K562 (cell line): Measurements from ENCODE around the gene SORT1. TPM values are rescaled to one million over a fixed set of nuclear protein-coding genes. Genes with fewer than 3 reads are reported as not detected.

Experiments
- CBX8 ChIP-seq: fragments of 200-600 bp; sonication (generic); IDR thresholded peaks from 2 replicates; pipeline ENCODE4 v1.6.1; 2012; ENCODE audit warnings: borderline replicate concordance, mixed run types, low read depth, mild to moderate bottlenecking, moderate library complexity, mixed read lengths, low read length, control low read depth, inconsistent platforms; ENCODE audit not compliant: poor library complexity, severe bottlenecking; ENCODE audit errors: extremely low read depth
- FOXA3 ChIP-seq, 2 experiments: fragments of 450-650 bp in 1 of 2; sonication (generic) in 1 of 2; formaldehyde crosslinking; IDR thresholded peaks in 1 of 2; conservative IDR thresholded peaks in 1 of 2; 2 replicates each; pipeline versions ENCODE4 v1.4.0 to v1.8.0; 2020 to 2022; ENCODE audit warnings: mild to moderate bottlenecking in 2 of 2, missing genetic modification reagents in 1 of 2
- HDAC2 ChIP-seq: fragments of 450-650 bp; IDR thresholded peaks from 2 replicates; pipeline ENCODE4 v1.6.1; 2016; ENCODE audit warnings: mild to moderate bottlenecking
- KDM2B ChIP-seq: fragments of 250-450 bp; sonication (Bioruptor Pico); IDR thresholded peaks from 2 replicates; pipeline ENCODE4 v1.8.0; 2021; ENCODE audit warnings: mild to moderate bottlenecking, moderate library complexity
- MEF2A ChIP-seq: IDR thresholded peaks from 2 replicates; pipeline ENCODE4 v1.6.1; 2011; ENCODE audit warnings: low read depth, mild to moderate bottlenecking, low read length, moderate library complexity; ENCODE audit not compliant: control insufficient read depth
- MYBL2 ChIP-seq, 2 experiments: fragments of 450-650 bp in 1 of 2; sonication (generic) in 1 of 2; formaldehyde crosslinking in 1 of 2; IDR thresholded peaks; 2 replicates each; pipeline versions ENCODE4 v1.6.1 to v1.8.1; 2017 to 2022; ENCODE audit warnings: borderline replicate concordance in 1 of 2, inconsistent platforms in 1 of 2, low read depth in 1 of 2, mild to moderate bottlenecking in 1 of 2, missing genetic modification reagents in 1 of 2, moderate library complexity in 1 of 2
- NCOA4 ChIP-seq: fragments of 450-650 bp; IDR thresholded peaks from 2 replicates; pipeline ENCODE4 v1.6.1; 2018; ENCODE audit warnings: mild to moderate bottlenecking; ENCODE audit not compliant: partially characterized antibody
- NUFIP1 ChIP-seq: fragments of 450-650 bp; IDR thresholded peaks from 2 replicates; pipeline ENCODE4 v1.6.1; 2018; ENCODE audit not compliant: partially characterized antibody
- PHF20 ChIP-seq: fragments of 450-650 bp; IDR thresholded peaks from 2 replicates; pipeline ENCODE4 v1.6.1; 2018; ENCODE audit not compliant: partially characterized antibody
- RAD51 ChIP-seq: fragments of 450-650 bp; IDR thresholded peaks from 2 replicates; pipeline ENCODE4 v1.7.1; 2016; ENCODE audit warnings: low read depth, mild to moderate bottlenecking, borderline replicate concordance
- SRSF3 ChIP-seq: fragments of 200-400 bp; formaldehyde crosslinking; IDR thresholded peaks from 2 replicates; pipeline ENCODE4 v1.6.1; 2016; ENCODE audit warnings: mild to moderate bottlenecking, low read length, moderate library complexity; ENCODE audit not compliant: insufficient read depth
- TAF7 ChIP-seq: fragments of 450-650 bp; IDR thresholded peaks from 2 replicates; pipeline ENCODE4 v1.6.1; 2016; ENCODE audit warnings: missing genetic modification characterization, missing compliant biosample characterization
- ZNF140 ChIP-seq: fragments of 250-450 bp; sonication (Bioruptor Pico); IDR thresholded peaks from 2 replicates; pipeline ENCODE4 v1.8.0; 2021; ENCODE audit warnings: moderate library complexity, mild to moderate bottlenecking, inconsistent platforms
- ZNF146 ChIP-seq: IDR thresholded peaks from one replicate; pipeline ENCODE4 v1.6.1; 2018; ENCODE audit warnings: missing compliant biosample characterization; ENCODE audit not compliant: unreplicated experiment
- polyA plus RNA-seq, 8 experiments: library from polyadenylated mRNA; depleted of rRNA in 4 of 8; stranded (reverse) in 5 of 8; unstranded in 3 of 8; fragments of >200 nt; fragmentation: Nextera tagmentation in 2 of 8; fragmentation: Illumina TruSeq in 1 of 8; extraction: Ambion mirVana in 2 of 8; extraction: Trizol in 1 of 8; gene quantifications; 2 replicates each; pipeline versions ENCODE4 v1.2.1 to v1.2.3, GENCODE V29; 2011 to 2014; ENCODE audit warnings: inconsistent platforms in 1 of 8, missing spikeins in 1 of 8
- total RNA-seq, 7 experiments: library from RNA; depleted of rRNA in 6 of 7; stranded (reverse); fragments of >200 nt in 6 of 7; fragmentation: Illumina TruSeq in 2 of 7; extraction: Trizol in 2 of 7; gene quantifications; 2 replicates each; pipeline versions ENCODE4 v1.2.1 to v1.2.3, GENCODE V29; 2011 to 2021; ENCODE audit warnings: low replicate concordance in 1 of 7
- TF ChIP-seq, protein P1 (sequence below): sonication (generic); formaldehyde crosslinking; IDR thresholded peaks from 2 replicates; pipeline ENCODE4 v1.8.0; 2022; ENCODE audit warnings: missing genetic modification reagents, mild to moderate bottlenecking, moderate library complexity, borderline replicate concordance
- TF ChIP-seq, protein P2 (sequence below): fragments of 450-650 bp; IDR thresholded peaks from 2 replicates; pipeline ENCODE4 v1.6.1; 2016; ENCODE audit warnings: missing biosample characterization, missing genetic modification characterization
- TF ChIP-seq, protein P3 (sequence below): sonication (generic); formaldehyde crosslinking; IDR thresholded peaks from 2 replicates; pipeline ENCODE4 v1.8.0; 2022; ENCODE audit warnings: mild to moderate bottlenecking, missing genetic modification reagents

Gene SORT1
- total and polyA plus RNA-seq, 9 of the 15 experiments (the other 6 are each of a cell fraction or from before 2014, with no cell fraction given): 27.4 to 112 (median 65.0) TPM

DNA sequence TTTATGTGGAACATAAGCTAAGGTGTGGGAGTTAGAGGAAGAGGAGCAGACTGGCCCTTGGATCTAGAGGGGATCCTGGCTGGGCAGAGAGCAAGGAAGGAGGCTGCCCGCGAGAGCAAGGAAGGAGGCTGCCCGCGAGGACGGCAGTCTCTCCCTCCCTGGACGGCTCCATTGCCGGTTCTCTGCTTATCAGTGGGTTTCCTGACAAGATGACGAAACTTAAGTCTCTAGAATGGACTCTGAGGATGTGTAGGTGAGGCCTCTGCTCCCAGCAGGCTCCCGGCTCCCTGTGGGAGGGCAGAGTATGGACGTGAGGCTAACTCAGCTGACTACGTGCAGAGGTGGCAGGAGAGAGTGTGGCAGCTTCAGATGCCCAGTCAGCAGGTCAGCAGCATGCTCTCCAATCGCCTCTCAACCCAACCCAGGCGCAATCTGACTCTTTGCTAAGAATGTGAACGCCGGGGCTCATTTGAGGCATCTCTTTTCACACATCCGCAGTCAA, 97.0 kb downstream of the SORT1 start (continued):
- TF ChIP-seq, protein P1, sequence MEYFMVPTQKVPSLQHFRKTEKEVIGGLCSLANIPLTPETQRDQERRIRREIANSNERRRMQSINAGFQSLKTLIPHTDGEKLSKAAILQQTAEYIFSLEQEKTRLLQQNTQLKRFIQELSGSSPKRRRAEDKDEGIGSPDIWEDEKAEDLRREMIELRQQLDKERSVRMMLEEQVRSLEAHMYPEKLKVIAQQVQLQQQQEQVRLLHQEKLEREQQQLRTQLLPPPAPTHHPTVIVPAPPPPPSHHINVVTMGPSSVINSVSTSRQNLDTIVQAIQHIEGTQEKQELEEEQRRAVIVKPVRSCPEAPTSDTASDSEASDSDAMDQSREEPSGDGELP (CRISPR knock-in tag): peak; percentile 32; the same call in 1 of the 2 replicates
- TF ChIP-seq MYBL2 (IDR thresholded peaks at IDR 0.05; ENCODE audit: low read depth) (no peak), MYBL2 (CRISPR knock-in tag; IDR thresholded peaks at IDR 0.05; ENCODE audit: borderline replicate concordance) (no peak), MEF2A (no peak), ZNF146 (CRISPR knock-in tag) (no peak), NCOA4 (no peak), RAD51 (no peak; the same call in 1 of the 2 replicates), ZNF140 (CRISPR knock-in tag) (no peak), FOXA3 (CRISPR knock-in tag; conservative IDR thresholded peaks at IDR 0.05 in 1 of 2, IDR thresholded peaks at IDR 0.05 in 1 of 2) (no peak), KDM2B (no peak), SRSF3 (no peak), CBX8 (no peak), NUFIP1 (no peak), PHF20 (no peak), TAF7 (tag) (no peak), HDAC2 (no peak)
- TF ChIP-seq, protein P2, sequence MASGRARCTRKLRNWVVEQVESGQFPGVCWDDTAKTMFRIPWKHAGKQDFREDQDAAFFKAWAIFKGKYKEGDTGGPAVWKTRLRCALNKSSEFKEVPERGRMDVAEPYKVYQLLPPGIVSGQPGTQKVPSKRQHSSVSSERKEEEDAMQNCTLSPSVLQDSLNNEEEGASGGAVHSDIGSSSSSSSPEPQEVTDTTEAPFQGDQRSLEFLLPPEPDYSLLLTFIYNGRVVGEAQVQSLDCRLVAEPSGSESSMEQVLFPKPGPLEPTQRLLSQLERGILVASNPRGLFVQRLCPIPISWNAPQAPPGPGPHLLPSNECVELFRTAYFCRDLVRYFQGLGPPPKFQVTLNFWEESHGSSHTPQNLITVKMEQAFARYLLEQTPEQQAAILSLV (tag): no peak
- TF ChIP-seq, protein P3, sequence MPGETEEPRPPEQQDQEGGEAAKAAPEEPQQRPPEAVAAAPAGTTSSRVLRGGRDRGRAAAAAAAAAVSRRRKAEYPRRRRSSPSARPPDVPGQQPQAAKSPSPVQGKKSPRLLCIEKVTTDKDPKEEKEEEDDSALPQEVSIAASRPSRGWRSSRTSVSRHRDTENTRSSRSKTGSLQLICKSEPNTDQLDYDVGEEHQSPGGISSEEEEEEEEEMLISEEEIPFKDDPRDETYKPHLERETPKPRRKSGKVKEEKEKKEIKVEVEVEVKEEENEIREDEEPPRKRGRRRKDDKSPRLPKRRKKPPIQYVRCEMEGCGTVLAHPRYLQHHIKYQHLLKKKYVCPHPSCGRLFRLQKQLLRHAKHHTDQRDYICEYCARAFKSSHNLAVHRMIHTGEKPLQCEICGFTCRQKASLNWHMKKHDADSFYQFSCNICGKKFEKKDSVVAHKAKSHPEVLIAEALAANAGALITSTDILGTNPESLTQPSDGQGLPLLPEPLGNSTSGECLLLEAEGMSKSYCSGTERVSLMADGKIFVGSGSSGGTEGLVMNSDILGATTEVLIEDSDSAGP (CRISPR knock-in tag): no peak
